HG03103 (cell line): ENCODE results near the gene CCBE1.

Experiments
- ATAC-seq: cut with Tn5 transposase; IDR thresholded peaks from one replicate; pipeline ENCODE4 v1.9.1; 2021; ENCODE audit warnings: low read depth; ENCODE audit not compliant: unreplicated experiment

The CCBE1 gene

DNA sequence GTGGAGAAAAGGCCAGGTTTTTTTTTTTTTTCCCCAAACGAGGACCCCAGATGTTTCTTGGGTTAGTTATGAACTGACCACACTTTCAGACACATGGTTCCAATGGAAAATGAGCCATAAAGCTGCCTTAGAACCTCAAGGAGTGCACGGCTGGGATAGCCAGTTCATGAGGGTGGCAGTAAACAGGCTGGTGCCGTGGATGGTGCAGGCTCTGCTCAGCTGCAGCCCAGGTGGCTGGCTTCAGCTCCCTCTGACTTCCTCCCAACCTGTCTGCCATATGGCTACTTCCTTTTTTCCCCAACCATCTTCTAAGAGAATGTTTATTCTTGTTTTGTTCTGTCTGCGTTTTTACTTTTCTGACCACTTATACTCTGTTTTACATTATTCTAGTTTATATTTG is 228.4 kb downstream of the CCBE1 start:
- ATAC-seq: no peak

- no peak for ATAC-seq
These were observed 229.7 kb downstream of the CCBE1 start for GRCh38 chr18:59467497-59467896.

- no peak for ATAC-seq
These were observed 230.2 kb downstream of the CCBE1 start for GRCh38 chr18:59466980-59467379.

DNA sequence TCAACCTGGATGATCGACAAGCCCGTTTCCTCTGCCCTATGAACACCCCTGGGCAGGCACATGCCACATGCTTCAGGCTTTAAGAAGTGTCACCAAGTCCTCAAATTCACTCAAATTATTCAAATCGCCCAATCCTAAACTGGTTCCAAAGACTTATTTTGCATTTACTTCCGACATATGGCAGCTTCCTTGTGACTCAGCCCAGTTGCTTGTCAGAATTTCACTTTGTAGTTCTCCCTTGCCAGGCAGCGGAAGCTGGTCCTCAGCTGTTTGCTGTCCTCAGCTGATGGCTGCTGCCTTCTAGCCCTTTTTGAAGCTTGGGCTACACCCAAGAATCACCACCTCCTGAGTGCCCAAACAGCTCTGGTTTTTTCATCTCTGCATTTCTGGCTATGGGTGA is 232.7 kb downstream of the CCBE1 start:
- ATAC-seq: no peak

- ATAC-seq: no peak
These were observed 236.1 kb downstream of the CCBE1 start for GRCh38 chr18:59461171-59461570.

- no peak for ATAC-seq
These were observed 237.2 kb downstream of the CCBE1 start for GRCh38 chr18:59460072-59460420.

DNA sequence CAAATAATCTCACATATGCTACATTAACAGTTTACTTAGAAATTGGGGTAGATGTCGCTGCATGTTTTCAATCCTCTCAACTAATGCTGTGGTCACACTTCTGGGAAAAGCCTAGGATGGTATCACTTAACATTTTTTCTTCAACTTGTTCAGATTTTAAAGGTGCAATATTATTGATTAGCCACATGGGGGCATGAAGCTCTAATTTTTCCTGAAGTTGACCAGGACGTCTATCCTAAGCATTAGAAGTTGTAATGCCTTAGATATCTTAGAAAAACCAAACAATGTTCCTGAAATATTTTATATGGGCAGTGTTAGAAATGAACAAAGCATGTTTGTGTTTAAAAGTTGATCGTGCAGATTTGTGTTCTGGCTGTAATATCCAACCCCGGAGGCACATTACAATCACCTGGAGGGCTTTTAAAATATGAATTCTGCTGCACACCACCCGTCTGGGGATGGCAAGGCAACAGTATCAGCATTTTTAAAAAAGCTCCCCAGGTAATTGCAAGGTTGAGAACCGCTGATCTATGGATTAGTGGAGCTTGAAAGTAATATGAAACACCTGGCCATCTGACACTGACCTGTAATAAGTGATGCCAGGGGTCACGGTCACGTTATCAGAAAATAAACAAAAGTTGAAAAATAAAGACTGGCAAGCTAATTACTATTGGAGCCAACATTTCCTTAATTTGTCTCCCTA is 237.7 kb downstream of the CCBE1 start:
- no peak for ATAC-seq

DNA sequence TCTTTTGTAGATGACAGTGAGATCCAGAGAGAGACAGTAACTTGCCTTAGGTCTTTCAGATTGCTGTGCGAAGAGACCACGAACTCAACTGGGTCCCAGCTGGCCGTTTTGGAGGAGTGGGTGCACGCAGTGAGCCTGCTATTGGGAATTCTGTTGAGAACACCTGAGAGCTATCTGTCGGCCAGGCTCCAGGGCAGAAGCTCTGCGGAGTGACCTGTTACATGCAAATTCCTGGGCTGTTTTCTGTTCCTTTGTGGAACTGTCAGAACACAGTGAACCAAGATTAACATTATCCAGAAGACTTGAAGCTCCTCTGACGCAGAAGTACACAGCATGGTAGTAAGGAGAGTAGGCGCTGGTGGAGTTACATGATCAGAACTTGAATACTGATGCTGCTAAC is 238.6 kb downstream of the CCBE1 start:
- no peak for ATAC-seq

GRCh38 chr18:59456657-59457056 is 240.6 kb downstream of the CCBE1 start:
- no peak for ATAC-seq

- ATAC-seq: no peak
These were observed 241.4 kb downstream of the CCBE1 start for GRCh38 chr18:59455728-59456276.

- no peak for ATAC-seq
These were observed 242.1 kb downstream of the CCBE1 start for GRCh38 chr18:59454909-59455727.

DNA sequence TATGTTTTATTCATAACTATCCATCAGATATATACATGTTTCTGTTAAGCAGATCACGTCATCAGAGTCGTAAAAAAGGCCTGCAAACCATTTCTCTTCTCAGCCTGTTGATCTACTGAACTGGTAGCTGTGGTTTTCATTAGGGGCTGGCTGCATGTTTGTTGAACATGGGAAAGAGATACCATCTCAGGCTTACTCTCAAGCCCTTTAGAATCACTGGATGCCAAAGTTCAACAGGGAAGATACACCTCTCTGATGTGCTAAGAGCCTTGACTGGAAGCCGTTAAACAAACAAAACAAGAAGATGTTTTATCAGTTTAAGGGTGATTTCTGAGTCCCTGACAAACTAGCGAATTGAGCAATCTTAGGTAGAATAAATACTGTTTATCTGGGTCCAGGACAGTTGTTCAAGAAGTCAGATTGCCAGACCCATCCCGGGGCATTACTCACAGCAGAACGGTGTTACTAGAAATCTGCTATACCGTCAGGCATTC is 243.7 kb downstream of the CCBE1 start:
- ATAC-seq: no peak

DNA sequence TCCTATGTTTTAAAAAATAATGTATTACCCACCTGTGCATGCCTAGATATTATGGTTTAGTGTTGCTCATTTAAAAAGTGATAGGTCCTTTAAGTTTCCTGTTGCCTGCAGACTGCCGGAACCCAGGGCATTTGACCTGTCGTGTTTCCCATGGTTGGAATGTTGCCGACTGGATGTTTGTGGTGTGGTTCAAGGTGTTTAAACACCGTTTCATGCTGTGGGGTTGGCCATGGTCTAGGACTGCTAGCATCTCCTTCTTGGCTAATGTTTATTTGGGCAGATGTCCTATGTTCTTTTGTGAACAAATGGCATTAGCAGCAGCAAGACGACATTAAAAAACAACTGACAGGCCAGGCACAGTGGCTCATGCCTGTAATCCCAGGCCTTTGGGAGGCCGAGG is 245.3 kb downstream of the CCBE1 start:
- ATAC-seq: no peak

DNA sequence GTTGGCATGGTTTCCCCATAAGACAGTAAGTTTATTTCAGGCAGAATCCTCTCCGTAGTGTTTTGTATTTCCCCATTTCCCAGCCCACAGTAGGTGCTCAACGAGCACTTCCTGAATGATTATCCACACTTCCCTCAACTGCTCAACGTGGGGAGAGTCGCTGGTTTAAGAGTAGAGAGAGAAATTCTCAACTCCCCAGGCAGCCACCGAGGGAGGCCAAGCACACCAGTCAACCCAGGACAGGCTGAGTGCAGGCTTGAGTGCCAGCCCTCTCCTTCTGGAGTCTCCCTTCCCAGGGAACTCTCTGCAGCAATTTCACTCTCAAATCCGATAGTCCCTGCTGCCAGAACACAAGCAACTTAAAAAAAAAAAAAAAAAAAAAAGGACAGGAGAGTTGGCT is 246.2 kb downstream of the CCBE1 start:
- no peak for ATAC-seq

DNA sequence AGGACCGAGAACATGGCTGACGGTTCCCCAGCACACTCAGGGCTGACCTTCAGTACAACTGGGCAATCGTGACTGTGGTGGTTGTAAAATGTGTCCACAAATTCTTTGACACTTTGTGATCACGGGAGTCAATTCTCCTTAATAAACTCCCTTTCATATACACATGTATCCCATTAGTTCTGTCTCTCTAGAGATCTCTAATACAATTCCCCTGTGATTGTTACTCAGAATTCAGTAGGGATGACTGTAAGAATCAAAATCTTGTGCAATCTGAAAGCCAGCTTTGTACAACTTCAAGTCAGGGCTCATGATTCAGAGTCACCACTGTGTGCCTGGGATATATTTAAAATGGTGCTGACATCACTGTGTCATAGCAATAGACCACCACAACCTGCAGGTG is 248.7 kb downstream of the CCBE1 start:
- ATAC-seq: no peak

GRCh38 chr18:59446012-59446411 is 251.2 kb downstream of the CCBE1 start:
- no peak for ATAC-seq

DNA sequence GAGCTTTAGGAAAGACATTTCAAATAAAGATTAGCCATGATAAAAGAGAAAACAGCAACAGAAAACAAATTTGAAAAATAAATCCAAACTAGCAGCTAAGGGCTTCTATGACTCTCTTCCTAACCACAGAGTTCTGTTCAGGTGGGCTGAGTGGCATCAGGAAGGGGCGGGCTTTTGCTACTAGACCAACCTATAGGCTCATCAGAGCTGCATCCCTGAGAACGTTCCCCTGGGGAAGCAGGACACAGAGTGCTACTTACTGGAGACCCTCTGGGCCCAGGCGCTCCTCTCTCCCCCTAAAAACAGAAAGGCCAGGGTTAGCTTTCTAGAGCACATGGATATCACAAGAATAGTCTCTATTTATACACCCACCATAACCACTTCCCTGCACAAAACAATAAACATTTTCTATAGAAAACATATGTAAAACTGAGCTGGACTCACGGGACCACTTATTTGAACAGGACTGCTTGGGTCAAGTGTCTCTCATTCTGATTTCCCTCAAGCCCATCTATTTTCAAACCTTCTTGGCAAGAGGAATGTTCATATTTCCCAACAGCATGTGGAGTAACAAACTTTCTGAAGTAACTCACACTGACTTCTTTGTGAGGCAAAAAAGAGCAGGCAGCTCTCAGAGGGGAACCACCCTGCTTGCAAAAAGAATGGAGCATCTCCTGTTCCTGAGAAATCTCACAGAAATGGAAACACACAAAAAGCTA is 259.2 kb downstream of the CCBE1 start:
- no peak for ATAC-seq

DNA sequence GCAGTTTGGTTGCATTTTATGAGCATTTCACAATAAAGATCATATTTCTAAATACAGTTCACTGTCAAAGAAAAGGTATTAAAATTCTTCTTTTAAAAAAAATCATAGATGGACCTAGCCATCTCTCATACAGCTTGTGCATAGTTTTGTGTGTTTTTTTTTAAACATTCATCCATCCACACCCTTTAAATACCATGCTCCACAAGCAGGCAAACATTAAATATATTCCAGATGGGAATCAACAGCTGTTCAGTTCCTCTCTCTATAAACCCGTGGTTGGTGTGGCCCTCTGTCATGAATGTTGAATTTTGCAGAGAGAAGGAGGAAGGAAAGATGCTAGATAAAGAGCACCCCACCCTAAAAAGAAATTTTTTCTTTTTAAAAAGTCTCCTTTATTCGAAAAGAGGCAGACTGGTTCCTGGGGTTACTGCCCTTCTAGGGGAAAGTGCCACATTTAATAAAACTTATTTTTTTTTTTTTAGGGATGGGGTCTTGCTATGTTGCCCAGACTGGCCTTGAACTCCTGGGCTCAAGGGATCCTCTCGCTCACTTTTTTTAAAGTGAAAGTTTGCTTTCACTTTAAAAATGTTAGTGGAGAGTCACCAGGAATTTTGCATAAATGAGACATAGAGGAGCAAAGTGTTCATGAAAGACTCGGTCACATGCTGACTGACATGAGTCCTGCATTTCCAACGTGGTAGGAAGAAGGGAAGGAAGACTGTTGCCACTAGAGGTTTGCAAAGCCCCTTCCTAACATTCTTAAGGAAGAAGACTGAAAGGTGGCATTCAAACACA is 264.2 kb downstream of the CCBE1 start:
- ATAC-seq: no peak

- ATAC-seq: no peak
These were observed 266.1 kb downstream of the CCBE1 start for GRCh38 chr18:59431131-59431530.

- ATAC-seq: no peak
These were observed 267.6 kb downstream of the CCBE1 start for GRCh38 chr18:59429608-59430007.
